NCI-H446 (cell line): Measurements from ENCODE around the gene COX4I2.
A peak's percentile ranks its signal among the peaks of the same experiment; 100 is the strongest.
"Not testable (repeated sequence)": the region's sequence is repeated elsewhere in the genome, so short reads cannot be mapped to it uniquely, and the experiment has no call there.

Experiments
- DNase-seq, 2 experiments: peaks; one replicate each; lab custom pipeline; 2025; lab: John Stamatoyannopoulos, UW

COX4I2 gene

DNA sequence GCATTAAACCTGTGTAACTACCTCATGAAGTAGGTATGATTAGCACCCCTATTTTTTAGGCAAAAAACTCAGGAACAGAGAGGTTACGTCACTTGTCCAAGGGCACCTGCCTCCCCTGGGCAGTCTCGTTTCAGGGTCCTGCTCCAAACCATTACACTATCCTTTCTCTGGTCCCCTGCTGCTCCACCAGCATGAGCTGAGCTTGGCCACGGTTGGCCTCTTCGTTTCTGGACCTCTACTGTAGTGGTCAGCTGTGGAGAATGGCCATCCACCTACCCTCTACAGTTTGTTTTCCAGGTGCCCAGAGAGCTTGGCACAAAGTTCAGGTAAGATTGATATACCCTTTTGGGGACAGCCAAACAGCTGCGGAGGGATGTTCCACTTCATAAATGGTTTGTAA lies 16.8 kb downstream of the COX4I2 start:
- no peak for DNase-seq

DNA sequence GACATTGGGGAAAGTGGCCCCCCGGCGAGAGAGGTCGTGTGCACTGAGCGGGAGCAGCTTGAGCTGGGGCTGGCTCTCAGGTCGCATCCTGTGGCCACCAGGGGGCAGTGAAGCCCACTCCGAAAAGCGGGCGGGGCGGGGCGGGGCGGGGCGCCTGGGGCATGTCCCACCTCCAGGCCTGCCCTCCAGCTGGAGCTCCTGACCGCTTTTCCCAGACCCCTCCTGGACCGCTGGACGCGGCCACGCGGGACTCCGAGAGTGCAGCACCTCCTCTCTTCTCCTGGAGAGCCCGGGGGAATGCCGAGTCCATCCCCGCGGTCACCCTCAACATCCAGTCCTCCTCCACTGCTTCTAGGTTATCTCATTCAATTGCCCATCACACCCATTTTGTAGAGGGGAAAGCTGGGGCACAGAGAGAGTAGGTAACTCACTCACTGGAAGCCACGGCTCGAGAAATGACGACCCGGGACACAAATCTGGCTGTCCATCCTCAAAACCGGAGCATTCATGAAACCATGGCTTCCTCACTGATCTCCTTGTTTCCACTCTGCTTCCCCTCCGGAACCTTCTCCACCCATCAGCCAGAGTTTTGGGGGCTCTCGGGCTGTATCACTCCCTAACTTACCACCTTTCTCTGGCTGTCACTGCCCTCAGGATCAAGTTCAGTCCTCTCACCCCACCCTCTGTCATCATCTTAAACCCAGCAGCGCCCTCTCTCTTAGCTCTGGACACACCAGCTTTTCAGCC lies 24.1 kb downstream of the COX4I2 start:
- DNase-seq: peak; percentile 64 to 68

DNA sequence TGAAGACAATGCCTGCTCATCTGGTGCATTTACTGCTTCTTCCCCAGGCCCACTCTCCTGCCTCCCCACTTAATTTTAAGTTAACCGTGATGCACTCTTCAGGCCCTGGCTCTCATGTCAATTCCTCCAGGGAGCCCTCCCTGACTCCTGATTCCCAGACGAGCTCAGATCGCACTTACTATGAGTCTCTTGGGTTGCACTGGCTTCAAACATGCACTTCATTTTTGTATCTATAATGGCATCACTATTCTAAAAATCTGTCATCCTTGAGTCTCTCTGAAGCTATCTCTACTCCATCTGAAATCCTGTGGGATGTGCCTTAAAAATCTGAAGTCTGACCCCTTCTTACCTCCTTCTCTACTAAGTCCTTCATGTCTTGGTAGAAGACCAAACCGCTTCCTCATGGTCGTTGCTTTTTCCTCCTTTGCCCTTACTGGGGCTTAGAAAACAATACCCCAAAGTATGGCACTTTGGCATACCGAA lies 24.7 kb downstream of the COX4I2 start:
- no peak for DNase-seq

DNA sequence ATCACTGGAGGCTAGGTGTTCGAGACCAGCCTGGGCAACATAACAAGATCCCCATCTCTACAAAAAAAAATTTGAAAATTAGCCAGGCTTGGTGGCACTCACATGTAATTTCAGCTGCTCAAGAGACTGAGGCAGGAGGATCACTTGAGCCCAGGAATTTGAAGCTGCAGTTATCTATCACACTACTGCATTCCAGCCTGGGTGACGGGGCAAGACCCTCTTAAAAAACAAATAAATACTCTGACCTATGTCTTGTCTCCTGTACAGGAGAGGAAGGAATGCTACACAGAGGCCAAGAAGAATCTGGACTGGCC lies 25.8 kb downstream of the COX4I2 start:
- DNase-seq: no peak

DNA sequence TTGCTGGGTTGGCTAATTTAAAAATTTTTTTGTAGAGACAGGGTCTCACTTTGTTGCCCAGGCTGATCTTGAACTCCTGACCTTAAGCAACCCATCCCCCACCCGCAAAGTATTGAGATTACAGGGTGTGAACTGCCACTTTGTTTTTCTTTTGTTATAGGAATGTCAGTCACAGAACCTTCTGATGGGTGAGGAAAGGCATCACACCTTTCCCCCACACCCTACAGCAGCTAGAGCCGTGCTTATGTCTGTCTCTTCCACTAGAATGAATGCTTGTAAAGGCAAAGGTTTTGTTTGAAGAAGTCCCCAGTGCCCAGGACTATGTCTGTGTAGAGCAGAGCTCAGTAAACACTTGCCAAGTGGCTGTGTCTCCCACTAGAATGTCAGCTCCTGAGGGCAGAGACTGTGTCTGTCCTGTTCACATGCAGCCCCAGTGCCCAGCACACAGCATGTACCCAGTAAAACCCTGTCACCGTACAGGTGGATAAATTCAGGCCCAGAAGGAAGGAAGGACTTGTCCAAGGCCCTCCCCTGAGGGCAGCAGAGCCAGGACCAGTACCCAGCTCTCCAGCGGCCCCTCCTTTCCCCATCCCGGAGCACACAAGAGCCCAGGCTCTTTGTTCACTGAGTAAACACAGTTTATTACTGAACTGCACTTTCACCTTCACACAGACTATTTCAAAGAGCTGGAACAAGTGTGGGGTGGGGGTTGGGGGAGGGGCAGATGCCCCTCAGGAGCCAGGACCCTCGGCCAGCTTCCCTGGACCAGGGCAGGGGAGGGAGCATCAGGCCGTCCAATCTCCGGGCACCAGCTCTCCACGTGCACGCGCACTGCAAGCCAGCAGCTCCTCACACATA lies 26.4 kb downstream of the COX4I2 start:
- no peak for DNase-seq

DNA sequence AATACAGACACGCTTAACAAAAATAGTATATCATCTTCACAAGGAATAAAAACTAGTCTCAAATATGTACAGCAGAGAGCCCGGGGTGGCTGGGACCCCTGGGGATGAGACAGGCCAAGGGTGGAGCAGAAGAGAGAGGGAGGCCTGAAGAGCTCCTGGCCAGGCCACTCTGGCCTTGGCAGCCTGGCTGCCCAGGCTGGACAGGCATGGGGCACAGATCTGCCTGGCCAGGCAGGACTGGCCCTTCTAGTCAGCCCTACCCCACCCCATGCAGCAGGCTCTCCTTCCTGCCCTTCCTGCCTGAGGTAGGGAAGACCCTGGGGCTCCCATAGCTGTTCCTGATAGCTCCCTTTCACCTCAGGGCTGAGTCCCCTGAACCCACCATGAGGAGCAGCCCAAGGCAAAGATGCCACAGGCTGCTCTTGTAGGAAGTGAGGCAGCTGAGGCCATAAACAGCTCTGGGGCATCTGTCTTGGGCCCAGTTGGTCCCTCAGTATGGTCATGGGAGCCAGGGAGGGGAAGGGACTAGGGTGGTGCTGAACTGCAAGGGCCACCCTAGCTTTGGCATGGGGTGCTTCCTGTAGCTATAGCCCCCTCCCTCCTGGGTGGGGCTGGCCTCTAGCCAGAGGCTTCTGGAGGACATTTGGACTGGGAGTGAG lies 27.1 kb downstream of the COX4I2 start:
- DNase-seq: no peak

DNA sequence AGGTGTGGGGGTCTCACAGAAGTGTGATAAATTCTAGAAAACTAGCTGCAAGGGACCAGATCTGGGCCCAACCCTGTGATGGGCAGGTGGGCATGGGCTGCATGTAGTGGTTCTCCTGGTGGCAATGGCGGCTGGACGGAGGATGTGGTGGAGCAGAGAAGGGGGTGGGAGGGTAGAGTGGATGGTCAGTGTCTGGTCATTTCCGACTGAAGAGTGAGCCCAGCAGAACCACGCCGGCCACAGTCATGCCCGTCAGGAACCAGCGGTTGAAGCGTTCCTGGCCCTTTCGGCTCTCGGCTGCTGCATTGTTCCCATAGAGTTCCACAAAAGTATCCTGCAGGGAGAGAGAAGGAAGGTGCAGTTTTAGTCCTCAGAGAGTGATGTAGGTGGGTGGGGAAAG lies 28.0 kb downstream of the COX4I2 start:
- DNase-seq: no peak

DNA sequence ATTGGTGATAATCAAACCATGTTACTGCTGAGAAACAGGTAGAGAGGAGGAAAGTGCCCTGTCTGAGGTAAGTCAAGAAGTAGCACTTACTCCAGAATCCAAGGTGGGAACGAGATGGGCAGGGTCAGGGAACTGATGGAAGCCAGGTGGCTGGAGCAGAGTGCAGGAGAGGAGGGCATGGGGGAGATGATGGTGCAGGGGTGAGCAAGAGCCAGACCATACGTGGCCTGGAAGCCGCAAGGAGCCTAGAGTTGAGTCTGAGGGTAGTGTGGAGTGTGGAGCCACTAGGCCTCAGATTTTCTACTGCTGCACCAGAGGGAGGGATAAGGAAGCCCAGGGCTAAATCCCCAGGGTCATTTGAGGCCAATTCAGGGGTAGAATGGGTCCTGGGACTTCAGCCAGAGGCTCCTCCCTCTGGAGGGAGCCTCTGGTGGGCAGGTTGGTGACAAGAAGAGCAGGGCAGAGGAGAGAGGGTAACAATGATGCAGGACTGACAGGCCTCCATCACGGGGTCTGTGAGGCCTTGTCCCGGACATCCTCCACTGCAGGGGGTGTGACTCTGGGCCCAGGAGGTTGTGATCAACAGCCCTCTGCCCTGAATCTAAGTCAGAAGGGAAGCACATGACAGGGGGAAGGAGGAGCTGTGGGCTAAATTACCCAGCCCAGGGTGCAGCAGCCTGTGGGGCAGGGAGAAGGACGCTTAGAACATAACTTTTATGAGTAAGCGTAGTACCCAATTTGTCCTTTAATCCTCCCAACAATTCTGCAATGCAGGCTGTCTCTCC lies 28.7 kb downstream of the COX4I2 start:
- no peak for DNase-seq

DNA sequence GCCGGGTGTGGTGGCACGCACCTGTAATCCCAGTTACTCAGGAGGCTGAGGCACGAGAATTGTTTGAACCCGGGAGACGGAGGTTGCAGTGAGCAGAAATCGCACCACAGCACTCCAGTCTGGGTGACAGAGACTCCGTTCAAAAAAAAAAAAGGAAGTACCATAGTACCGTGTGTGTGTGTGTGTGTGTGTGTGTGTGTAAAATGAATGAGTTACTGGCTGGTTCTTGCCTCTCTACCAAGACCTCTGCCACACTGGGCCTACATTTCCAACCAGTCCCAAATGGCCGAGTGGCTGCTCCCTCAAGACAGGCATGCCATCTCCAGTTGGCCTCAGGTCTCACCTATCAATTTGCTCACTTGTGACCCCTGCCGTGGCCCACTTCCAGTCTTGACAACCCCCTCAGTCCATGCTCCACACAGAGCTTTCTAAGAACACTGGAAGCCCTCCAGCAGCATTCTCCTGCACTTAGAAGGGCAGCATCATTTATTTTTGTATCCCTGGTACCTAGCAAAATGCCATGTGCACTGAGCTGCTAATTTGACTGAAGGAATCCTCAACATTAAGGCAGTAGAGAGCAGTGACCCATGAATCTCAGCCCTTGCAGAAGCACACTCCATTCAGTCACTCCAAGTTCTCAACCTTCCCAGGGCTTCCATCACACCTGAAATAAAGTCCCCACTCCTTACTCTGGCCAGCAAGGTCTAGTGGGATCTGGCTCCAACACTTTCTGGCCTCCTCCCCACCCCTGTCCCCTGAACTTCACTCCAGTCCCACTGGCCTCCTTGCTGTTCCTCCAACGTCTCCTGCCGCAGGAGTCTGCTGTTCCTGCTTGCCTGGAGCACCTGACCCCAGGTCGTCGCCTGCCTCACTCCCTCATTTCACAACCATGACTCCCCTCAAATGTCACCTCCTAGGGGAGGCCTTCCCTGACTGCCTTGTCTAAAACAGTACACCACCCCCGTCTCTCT lies 29.9 kb downstream of the COX4I2 start:
- DNase-seq: no peak

DNA sequence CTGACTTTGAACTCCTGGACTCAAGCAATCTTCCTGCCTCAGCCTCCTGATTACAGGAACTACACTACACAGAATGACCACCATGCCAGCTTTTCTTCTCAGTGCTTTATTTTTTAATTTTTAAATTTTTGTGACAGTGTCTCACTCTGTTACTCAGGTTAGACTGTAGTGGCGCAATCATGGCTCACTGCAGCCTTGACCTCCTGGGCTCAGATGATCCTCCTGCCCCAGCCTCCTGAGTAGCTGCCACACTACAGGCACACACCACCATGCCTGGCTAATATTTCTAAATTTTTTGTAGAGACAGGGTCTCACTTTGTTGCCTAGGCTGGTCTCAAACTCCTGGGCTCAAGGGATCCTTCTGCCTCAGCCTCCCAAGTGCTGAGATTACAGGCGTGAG lies 31.2 kb downstream of the COX4I2 start:
- DNase-seq: not testable (repeated sequence)

DNA sequence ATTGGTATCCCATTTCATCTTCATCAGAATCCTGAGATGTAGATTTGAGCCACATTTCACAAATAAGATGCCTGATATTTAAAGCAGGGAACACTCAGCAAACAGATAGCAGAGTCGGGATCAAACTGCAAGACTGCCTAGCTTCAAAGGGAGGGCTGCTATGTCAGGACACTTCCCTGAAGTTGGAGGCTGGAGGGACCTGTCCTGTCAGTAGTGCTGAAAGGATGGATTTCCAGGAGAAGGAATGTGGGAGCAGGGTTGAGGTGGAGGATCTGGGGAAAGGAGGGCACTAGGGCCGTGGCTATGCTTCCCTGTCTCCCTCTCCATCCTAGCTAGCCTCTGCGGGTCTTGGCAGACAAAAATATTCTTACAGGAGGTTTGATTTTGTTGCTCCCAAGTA lies 32.2 kb downstream of the COX4I2 start:
- DNase-seq: no peak

DNA sequence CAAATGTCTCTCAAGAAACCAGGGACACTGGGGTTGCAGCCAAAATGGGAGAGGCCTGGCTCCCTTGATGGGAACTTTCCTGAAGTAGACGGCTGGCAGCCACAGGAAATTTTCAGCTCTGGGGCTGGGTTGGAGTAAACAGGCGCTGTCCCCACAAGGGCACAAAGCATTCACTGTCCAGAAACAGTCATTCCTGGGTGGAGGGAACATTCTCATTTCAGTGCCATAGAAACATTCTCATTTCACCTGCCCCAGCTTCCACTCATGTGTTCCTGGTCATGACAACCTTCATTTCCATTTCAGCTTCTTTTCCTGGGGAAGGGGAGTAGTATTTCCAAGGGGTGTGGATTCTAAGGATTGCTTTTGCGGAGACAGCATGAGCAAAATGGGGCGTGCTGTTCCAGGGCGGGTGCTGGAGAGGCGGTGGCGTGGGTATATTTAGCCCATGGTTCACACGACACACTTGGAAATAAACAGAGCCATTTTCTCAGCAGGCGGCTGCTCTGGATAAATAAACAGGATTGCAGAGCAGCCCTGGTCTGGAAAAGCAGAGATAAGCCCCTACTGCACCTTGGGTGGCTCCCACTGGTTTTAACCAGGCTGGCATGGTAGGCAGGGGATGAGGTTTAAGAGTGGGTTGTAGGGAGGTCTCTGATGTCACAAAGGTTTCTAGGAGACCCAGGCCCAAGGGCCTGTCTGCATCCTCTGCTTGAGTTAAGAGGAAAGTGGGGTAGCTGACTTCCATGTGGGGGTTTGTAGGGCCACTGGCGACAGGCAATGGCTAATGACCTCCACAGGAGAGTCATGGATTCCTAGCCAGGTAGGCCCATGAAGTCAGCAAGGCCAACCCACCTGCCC lies 32.9 kb downstream of the COX4I2 start:
- no peak for DNase-seq

DNA sequence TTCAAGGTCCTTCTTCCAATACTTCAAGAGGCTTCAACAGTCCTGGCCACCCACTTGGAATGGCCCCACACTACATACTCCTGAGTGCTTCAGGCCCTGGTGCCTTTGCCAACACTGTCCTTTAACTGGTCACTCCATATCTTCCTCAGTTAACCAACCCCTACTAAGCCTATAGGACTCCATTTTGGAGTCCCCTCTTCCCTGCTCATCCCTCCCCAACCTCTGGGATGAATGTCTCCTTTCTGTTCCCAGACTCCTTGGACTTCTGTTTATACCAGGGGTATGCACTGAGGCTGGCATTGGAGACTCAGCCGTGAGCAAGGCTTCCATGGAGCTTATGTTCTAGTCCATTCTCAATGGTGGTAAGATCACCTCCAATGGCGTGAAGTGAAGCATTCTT lies 33.6 kb downstream of the COX4I2 start:
- DNase-seq: no peak

DNA sequence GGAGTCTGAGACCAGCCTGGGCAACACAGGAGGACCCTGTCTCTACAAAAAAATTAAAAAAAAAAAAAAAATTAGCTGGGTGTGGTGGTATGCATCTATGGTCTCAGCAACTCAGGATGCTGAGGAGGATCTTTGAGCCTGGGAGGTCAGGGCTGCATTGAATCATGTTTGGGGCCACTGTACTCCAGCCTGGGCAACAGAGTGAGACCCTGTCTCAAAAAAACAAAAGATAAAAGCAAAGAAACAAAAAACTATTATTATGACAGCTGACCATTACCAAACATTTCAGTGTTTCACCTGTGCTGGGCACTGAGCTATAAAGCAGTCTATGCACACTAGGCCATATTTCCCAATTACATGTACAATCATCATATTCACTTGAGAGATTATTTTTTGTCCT lies 35.7 kb downstream of the COX4I2 start:
- no peak for DNase-seq

DNA sequence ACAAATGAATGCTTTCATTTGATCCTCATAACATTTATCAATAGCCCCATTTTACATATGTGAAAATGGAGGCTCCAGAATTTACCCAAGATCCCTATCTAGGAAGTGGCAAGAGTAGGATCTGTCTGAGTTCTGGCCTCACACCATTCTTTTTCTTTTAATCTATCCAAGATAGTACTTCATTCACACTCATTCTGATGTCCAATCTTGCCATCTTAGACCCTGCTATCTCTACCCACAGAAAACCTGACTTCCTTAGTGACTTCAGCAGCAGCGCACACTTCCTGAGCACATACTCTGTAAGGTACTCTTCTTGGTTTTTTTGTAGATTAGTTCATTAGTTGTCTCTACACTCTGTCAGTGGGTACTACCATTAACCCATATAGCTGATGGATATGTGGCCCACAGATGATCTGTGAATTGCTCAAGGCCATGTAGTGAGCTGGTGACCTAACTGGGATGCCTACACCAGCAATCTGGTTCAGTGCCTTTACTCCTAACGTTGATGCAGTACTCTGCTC lies 36.3 kb downstream of the COX4I2 start:
- DNase-seq: no peak

DNA sequence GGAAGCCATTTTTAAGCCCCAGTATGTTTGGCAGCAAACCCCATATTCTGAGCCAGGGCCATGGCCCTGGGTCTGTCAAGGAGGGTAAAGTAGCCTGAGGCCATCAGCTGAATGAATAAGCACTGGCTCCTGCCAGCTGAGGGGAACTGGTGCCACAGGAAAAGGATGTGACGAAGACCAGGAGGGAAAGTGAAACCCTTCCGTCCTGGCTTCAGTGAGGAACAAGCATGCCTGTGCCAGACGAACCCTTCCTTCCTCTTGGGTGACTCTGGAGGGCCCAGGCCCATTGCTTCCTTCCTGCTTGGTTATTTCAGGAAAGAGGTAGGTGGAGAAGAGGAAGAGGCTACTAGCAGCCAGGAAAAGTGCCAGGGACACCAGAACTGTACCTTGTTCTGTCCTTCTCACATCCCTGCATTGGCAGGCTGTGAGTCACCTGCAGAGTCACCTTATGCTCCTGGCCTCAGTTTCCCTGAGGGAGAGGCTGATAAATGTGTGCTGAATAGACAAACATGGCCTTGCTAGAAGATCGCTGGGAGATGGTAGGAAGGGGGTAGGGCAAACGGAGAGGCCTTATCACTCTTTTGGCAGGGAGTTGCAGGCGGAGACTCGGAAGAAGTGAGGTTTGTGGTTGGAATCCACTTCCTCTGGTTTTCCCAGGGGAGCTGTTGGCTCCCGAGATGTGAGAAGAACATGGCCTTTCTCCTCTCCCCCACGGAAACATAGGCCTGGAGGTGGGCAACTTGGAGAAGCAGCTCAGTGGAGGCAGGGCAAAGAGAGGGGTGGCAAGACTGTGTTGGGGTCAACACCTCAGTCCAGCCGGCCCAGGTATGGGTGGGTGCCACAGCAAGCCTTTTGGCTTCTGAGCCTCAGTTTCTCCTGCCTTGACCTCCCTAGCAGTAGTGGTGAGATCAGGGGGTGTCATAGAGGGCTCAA lies 37.4 kb downstream of the COX4I2 start:
- no peak for DNase-seq

DNA sequence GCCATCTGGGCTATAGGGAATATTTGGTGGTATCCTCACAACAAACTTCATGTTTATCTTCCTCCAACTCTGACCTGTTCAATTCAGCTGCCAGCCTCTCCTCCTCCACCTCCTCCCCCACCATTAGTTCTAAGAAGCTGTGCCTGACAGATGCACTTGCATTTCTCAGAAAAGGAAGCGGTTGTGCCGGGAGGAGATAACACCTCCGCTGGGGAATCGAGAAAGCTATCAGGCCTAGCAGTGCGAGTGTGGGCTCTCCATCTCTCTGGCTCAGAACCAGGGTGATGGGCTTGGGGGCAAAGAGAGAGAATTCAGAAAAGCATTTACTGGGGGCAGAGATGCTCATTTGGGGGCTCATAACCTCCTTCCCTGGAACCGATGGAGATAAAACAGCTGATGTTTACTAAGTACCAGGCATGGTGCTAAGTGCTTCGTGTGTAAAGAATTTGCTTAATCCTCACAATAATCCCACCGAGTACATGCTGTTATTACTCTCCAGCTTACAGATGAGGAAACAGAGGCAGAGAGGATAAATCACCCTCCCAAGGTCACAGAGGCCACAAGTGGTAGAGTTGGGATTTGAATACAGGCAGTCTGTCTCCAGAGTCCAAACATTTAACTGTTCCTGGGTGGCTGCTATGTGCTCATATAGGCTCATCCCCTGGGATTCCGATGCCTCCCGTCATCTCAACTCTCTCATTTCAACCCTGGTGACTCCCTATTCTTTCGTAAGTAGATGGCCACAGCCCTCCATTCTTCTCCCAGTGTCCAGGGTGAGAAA lies 38.3 kb downstream of the COX4I2 start:
- DNase-seq: no peak

DNA sequence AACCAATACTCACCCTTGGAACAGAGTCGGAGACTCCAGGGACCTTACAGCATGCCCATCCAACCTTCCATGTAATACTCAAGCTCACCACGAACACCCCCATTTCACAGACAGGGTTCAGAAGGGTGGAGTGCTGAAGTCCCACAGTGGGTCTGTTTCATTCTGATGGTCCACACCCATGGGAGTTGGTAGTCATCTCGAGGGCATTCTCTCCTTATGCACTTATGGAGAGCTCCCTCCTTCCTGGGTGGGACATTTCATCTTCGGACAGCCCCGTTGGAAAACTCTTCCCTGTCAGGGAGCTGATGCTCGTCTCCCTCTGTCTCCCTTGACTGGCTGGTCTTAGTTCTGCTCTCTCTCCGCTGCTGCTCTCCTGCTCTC lies 38.9 kb downstream of the COX4I2 start:
- DNase-seq: no peak
